NCI-H146 treated with DMSO at 0.1 percent for 48 hours (cell line): ENCODE results near the gene CPEB2.
A peak's percentile ranks its signal among the peaks of the same experiment; 100 is the strongest.

Experiments
- DNase-seq: peaks from one replicate; lab custom pipeline; 2025; ENCODE audit not compliant: unreplicated experiment; lab: John Stamatoyannopoulos, UW

The CPEB2 gene

DNA sequence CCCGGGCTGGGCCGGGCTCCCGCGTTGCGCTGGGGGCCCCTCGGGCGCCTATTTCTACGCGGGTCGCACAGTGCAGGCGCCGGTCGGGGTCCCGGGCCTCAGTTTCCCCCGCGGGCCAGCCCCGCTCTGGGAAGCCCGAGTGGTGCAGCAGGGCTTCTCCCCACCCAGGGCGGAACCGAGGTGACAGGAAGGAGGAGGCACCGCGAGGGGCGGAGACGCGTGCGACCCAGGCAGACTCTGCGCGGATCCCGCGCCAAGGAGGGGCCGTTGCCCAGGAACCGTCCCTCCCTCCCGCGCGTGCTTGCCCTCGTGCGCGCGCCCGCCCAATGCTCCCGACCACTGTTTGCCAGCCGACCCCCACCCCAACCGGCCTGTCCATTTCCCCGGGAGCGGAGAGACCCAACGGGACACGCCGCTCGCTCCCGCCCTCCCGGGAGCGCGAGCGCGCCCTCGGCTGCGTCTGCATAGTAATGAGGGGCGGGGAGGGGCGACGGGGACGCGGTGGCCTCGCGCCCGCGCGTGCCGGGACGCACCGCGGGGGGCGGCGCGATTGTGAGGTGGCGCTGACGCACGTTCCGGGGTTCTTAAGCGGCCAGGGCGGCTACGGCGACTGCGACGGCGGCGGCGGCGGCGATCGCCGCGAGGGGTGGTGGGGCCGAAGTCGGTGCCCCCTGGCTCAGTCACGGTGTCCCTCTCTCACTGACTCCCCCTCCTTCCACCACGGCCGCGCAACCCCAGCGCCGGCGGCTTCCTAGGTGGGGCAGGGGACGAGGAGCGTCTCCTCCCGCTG lies at the start of gene CPEB2:
CPEB2 (plus strand) TSS at position 613 of the 790 bp plus-strand sequence. CDS start 193 bp downstream, outside the sequence.
- DNase-seq: peak; percentile 84

DNA sequence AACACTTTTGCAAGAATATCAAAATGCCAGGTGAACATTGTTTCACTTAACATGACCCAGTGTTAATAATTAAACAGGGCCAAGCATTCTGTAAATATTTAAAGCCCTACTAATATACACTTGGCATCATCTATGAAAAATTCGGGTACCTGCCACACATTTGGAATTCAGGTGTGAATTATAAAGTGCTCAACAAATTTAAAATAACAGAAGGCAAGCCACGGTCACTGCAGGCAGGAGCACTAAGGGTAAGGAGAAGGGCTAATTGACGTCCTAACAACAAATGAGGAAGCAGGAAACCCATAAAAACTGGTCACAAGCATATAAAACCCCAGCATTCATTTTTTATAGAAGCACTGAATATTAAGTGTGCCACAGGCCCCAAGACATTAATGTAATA lies 43.8 kb upstream of the CPEB2 start:
- no peak for DNase-seq

DNA sequence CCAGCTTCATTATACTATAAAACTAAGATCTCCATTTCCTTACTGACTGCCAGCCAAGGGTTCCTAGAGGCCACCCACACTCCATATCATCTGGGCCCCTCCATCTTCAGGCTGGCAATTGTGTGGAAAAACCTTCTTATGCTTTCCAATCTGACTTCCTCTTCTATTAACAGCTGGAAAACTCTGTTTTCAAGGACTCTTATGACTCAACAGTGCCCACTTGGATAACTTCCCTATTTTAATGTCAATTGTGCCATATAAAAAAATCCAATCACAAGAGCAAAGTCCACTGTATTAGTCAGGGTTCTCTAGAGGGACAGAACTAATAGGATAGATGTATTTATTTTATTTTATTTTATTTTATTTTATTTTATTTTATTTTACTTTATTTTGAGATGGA lies 41.0 kb upstream of the CPEB2 start:
- DNase-seq: no peak

DNA sequence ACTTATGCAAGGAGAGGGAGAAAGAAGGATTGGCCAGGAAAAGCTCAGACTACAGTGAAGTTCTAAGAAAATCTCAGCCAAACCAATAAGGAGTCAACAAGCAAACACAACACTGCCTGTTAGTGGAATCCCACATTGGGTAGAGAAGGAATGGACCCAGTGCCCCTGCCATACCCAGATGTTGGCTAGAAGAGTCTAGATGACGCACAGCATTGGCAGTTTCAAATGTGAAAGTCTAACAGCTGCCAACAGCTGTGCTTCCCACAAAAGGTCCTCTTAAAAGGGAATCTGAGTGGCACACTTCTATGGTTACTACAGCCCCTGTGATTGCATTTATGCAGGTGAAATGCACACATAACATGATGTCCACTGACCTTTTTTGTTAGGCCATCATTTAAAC lies 37.2 kb upstream of the CPEB2 start:
- no peak for DNase-seq

DNA sequence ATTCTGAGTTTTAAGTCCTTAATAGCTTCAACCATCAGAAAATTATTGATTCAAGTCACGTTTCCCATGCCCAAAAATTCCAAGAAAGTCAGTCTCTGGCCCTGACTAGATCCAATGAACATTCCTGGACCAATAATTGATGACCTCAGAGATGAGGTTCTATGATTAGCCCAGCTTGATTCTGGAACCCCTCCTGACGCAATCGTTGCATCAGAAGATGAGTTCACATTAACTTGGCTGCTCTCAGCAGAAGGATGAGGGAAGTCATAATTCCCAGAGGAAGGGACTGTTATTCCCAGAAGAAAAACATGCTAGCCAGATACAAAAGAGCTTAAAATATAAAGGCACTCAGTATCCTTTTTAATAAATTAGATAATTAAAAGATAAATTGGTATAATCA lies 34.3 kb upstream of the CPEB2 start:
- DNase-seq: no peak

DNA sequence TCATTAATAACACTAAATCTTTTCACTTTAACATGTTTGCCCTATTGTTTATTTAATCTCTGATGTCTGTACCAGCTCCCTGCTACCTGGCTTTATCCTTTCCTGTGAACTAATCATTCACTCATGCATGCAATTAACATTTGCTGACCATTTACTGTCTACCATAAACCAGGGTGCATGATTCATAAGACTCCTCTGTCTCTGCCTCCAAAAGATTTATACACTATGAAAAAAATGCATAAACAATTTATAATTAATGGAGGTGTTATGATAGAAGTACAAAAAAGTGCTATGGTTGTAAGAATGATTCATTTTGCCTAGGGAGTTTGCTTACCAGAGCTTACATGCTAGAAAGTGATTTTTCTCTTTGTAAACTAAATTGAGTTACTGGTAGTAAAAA lies 24.5 kb upstream of the CPEB2 start:
- DNase-seq: no peak

DNA sequence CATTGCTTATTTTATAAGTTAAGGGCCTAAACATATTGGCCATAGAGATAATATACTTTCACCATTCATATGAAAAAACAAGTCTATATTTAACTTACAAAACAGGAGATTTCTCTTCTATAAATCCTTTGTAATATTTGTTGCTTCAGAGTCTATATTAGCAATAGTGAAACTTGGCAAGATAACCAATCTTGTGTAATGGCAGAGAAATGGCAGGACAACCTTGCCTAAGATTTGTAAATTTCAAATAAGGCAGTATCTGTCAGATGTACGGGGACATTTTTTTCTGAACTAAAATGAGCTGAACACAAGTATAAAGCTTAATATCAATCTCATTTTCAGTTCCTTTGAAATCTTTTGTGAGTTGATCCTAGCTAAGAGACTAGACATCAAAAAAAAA lies 17.8 kb upstream of the CPEB2 start:
- no peak for DNase-seq

DNA sequence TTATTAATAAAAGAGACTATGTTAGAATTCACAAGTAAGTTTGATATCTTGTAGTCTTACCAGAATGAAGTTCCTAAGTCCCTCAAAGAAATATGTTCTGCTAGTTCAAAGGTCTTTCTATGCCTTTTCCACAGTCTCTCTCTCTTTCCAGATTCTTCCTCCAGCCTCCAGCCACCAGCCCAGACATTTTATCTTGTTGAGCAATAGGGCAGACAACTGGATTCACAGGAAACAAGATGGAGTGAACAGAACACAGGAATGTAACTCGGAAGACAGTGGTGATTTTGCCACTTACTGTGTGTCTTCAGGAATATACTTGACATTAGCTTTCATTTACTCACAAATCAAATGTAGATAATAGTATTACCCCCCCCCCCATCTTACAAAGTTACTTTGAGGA lies 17.1 kb upstream of the CPEB2 start:
- DNase-seq: no peak

DNA sequence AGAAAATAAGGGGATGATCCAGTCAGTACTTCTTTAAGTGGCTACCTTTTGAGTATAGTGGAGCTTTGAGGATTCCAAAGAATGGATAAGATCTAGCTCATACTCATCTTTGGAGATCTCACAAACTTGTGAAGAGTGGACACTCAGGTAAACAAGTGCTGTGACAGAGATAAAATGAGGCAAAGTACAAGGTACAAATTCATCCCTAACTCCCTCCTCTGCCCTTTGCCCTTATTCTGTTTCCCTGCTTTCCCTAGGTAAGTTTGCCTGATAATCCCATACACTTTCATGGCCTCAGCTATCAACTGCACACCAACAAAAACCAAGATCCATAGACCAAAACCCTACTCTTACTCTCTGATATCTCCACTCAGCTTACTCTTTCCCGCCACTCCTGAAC lies 16.4 kb upstream of the CPEB2 start:
- DNase-seq: no peak

DNA sequence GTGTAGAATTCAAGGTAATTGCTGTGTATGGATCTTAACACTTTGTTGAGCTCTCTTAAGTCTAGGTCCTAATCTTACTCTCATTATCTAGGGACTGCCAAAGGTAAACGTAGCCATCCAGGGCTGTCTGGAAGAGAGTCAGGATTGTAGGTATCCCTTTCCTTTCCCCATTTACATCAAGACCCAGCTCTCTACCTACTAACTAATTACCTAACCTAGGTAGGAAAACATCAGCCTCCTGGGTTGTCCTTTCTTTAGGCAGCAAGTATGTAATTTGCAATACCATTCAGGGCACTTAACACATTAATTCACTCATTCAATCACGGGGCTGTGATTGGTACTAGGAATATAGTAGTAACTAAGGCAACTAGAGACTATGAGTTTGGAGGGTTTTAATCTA lies 15.2 kb upstream of the CPEB2 start:
- no peak for DNase-seq

DNA sequence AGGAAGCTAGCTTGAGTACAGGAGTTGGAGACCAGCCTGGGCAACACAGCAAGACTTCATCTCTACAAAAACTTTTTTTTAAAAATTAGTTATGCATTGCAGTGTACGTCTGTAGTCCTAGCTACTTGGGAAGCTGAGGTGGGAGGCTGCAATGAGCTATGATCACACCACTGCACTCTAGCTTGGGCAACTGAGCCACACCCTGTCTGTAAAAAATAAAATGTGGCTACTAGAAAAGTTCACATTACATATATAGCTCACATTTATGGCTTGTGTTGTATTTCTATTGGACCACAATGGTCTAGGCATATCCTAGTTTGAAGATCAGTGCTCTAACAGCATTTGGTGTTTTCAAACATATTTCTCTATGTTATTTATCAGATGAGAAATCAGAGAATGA lies 11.8 kb upstream of the CPEB2 start:
- DNase-seq: no peak

DNA sequence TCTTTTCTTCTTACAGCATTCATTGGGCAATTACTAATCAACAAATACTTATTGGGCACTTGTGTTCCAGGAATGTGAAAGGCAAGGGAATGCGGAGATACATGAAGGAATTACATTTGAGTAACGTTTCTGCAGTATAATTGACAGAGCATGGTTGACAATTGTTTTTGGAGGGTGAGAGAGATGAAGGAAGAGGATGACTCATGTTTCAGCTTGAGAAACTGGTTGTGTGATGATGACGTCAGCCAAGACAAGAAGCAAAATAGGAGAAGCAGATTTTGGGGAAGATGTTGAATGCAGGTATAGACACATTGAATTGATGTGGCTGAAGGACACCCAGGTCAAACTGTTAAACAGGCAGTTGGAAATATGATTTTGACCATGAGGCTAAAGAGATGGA lies 8.0 kb upstream of the CPEB2 start:
- DNase-seq: no peak

DNA sequence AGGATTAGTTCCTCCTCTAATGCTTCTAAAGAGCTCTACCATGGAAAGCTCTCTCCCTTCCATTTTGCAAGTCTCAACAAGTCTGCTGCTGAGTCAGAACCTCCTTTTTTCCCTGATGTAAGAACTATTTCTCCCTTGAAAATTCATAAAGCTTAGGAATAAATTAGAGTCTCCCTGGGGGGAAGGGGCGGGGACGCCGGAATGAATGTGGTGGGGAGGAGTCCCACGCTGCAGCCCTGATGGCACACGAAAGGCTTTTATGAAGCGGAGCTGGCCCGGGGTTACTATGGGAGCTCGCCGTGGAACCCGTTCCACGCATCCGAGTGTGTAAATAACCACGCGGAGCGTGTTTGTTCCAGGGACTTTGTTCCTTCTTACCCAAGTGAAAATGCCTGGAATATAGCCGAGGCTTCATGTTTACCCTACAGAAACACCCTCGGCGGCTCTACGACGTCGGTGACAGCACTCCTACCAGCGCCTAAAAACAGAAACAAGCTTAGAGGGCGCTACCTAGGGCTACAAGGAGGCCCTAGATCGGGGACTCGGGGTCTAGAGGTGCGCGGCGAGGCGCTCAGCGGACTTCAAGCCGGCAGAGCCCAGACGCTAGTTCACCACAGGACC lies 923 bp upstream of the CPEB2 start:
- DNase-seq: peak; percentile 74

DNA sequence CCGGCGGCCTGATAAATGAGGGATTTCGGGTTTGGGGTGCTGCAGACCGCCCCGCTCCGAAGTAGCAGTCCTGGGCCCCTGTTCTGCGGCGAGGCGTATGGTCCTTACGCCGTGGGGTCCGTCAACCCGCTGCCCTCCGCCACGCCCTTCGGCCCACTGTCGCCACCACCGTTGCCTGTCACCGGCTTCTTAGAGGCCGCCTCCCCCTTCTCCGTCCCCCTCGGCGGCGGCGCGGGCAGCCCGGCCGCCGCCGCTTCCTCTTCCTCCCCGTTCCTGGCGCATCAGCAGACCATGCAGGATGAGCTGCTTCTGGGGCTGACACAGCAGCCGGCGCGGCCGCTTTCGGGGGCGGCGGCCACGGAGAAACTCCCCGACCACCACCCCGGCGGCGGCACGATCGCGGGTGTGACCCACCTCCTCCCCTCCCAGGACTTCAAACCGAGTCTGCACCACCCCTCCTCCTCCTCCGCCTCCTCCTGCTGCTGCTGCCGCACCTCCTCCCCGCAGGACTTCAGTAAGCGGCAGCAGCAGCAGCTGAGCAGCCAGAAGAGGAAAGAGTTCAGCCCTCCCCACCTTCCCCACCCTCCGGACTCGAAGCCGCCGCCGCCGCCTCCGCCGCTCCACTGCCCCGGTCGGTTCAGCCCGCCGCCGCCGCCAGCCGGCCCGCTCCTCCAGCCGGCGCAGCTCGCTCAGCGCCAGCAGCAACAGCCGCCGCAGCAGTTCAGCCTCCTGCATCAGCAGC lies 549 bp downstream of the CPEB2 start:
- DNase-seq: peak; percentile 78

DNA sequence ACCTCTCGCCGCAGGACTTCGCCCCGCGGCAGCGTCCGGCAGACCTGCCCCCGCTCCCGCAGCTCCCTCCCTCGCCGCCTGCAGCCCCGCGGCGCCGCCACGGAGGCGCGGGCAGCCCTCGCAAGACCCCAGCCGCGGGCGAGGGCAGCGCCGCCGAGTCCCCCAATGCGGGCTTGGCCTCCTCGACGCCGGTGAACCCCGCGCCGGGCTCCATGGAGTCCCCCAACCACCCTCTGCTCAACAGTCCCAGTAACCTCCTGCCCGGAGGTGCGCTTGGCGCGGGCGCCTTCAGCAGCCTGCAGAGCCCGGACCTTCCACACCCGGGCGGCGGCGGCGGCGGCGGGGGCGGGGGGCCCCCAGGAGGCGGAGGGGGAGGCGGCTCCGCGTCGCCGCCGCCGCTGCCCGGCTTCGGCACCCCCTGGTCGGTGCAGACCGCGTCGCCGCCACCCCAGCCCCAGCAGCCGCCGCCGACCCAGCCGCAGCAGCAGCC lies 1.2 kb downstream of the CPEB2 start:
- no peak for DNase-seq

DNA sequence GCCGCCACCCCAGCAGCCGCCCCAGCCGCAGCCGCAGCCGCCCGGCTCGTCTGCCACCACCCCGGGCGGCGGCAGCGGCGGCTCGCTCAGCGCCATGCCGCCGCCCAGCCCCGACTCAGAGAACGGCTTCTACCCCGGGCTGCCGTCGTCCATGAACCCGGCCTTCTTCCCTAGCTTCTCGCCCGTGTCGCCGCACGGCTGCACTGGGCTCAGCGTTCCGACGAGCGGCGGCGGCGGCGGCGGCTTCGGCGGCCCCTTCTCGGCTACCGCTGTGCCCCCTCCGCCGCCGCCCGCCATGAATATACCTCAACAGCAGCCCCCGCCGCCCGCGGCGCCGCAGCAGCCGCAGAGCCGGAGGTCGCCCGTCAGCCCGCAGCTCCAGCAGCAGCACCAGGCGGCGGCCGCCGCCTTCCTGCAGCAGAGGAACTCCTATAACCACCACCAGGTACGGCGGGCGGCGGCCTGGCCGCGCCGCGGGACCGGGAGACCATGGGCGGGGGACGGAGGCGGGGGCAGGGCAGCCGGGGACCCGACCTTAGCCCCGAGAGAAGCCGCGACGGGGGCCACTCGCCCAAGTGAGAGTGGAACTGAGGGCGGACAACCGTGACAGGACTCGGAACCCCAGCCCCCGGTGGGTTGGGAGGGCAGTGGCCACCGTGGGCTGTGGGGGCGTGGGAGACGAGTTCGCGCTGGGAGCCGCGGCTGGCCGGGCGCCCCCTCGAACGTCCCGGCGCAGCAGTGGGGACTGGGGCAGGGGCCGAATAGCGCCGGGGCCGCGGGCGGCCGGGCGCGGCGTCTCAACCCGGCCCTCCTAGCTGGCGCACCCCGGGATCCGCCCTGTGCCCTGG lies 1.8 kb downstream of the CPEB2 start:
- DNase-seq: no peak

DNA sequence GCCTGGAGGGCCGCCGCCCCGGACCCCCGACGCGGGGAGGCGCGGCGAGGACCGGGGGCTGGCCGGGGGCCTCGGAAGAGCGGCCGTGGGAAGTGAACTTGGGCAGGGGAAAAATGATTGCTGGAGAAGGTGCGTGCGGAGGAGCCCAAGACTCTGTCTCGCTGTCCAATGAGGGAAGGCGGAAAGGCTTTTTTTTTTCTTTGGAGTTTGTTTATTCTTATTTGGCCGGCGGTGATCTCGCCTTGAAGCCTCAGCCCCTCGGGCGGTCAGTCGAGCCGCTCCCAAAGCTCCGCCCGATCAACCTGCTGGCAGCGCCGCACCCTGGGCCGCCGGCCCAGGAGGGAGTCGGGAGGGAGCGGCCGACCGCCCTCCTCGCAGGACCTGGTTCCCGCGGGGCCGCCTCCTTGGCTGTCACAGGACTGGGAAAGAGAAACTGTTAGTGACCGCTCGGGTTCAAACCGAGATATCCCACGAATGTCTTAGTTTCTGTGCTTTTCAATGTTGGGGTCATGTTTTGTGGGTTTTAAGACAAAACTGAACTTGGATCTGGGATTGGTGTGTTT lies 2.5 kb downstream of the CPEB2 start:
- DNase-seq: peak; percentile 17

DNA sequence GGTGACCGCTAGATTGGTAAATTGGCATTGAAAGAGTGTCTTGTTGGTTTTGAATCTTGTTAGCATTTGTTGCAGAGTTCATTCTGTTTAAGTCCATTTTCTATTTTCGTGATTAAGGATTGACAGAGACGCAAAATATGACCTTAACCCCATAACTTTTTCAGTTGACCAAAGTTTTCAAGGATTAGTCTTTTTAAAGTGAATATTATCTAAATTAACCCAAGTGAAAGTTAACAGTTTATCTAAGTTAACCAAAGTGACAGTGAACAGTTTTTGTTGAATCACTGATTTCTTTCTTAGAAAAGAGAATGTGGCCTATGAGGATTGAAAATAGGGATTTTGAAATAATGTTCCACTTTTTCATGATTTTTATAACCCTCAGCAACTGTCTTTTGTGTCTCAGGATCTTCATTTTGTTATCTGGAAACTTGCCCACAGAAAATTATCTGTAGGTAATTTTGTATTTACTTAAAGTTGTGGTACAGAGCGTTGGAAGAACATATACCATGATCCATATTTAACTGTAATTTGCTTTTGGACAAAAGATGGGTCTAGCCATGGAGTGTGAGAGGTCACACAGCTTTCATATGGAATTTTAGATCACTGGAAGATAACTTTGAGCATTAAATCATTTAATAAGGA lies 3.3 kb downstream of the CPEB2 start:
- DNase-seq: no peak

DNA sequence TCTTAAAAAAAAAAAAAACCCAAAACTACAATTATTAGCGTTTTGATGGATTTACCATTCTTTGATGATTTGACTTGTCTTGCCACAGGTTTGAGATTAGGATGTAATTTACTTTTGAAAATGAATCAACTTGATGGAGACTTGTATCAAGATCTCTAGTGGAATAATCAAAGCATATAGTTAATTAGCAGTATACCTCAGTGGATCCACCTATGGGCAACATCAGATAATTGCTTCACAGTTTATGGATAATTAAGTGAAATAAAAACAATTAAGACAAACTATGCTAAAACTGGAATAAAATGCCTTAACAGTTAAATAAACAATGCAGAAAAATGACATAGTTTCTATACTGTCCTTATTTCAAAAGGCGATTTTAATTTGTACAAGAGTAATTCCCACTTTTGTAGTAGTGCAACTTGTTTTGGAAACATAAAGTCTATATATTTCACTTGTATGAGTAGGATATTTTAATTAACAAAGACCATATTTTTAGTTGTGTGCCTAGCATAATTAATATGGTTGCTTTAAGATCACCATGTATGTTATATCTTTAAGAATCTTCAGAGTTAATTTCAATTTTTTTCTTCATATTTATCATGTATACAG lies 4.2 kb downstream of the CPEB2 start:
- DNase-seq: peak; percentile 6

DNA sequence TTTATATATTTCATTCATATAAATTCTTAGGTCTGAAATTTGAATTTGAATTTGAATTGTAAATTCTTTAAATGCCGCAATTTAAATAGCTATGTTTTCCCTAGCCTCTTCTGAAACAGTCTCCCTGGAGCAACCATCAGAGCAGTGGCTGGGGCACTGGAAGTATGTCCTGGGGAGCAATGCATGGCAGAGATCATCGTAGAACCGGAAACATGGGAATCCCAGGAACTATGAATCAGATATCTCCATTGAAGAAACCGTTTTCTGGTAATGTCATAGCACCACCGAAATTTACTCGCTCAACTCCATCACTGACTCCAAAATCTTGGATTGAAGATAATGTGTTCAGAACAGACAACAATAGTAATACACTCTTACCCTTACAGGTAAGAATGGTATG lies 4.9 kb downstream of the CPEB2 start:
- DNase-seq: no peak
